HTR-8/SVneo (cell line): ENCODE measurements around the gene LMX1A.

Experiments
- DNase-seq: peaks from one replicate; pipeline ENCODE4 v3.0.0; 2011; ENCODE audit warnings: low spot score, mixed read lengths; ENCODE audit not compliant: insufficient read length
- FAIRE-seq: peaks from 2 replicates; lab custom pipeline; 2011; peaks lifted over from hg19 to GRCh38; lab: Jason Lieb, UNC

The LMX1A gene

DNA sequence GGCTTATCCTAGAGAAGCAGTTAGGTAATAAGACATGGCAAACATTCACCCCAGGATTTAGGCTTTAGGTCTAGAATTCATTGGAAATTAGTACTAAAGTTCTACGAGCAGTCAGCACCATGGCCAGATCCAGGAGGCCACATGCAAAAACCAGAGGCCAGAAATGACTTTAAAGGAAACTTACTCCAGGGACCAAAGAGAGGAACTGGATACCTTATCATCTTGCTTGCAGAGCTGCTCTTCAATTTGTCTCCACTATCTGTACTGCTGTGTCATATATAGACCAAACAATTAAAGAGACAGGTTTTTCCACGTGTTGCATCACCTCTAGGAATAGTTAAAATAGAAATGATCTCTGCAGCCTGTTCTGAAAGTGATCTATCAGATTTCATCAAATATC, 127.8 kb downstream of the LMX1A start:
- DNase-seq = no peak
- FAIRE-seq = no peak

DNA sequence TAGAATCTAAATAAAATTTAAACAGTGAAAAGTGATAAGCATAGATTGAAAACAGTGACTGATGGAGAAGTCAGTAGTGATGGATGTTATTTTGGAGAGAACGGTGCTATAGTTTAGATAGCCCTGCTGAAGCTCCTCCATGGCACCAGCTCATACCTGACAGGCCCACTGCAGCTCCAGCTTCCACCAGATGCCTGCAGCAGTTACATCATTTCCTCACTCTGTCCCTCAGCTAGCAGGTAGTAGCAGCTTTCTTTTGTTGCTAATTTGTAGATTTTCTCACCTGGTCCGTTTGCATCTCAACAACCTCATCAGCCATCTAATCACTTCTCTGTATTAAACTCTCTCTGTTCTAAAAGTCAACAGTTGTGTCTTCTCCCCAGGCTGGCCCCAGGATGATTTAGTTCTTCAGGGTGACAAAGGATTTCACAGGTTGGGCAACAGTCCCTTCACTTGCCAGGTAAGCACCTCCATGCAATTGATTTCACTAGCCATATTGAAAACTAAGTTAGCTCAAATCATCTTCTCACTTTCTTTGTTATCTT, 128.3 kb downstream of the LMX1A start:
- no peak for FAIRE-seq
- no peak for DNase-seq

DNA sequence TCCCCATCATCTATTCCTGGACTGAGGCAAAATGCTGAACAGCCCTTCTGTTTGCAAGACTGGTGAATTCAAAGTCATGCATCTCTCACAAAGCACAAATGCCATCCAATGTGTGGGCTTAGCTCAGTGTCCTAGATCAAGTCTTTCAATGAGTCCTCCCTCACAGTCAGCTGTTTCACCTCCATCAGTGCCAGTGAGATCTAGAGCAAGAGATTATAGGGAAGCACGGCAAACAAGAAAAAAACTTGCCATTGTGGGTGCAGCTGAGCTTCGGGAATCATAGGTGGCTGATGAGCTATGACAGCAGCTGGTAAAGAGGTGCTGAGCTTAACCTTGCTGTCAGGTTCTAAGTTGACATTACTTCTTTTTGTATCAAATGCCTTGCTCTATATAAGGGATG, 130.2 kb downstream of the LMX1A start:
- DNase-seq (no peak), FAIRE-seq (no peak)

DNA sequence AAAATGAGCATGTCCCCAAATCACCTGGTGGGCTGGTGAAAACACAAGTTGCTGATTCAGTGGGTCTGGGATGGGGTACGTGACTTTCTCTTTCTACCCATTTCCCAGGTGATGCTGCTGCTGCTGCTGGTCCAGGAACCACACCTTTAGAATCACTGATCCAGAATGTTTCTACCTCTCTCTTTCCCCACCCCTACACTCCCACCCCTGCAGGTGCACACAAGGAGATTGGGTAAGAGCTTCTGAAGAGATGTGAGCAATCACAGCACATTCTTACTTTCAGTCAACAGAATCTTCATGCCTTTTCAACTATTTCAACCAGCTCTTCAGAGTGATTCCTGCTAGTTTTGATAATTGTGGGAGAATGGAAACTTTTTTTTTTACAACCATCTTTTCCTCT, 130.9 kb downstream of the LMX1A start:
- DNase-seq = no peak
- no peak for FAIRE-seq

DNA sequence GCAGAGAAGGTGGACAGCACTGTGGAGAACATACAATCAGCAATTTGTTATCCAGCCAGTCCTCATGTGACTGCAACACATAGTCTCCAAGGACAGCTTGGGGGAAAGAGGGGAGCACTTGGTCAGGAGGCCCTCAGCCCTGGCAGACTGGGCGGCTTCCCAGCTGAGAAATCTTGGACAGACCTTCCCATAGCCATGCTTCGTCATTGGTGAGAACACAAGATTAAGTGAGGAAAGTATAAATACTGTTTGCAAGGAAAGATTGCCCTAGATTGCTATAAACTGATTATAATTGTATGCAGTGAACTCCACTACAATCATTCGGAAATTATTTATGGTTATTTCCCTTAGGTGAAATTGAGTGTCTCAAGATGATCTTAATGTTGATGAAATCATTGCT, 131.5 kb downstream of the LMX1A start:
- FAIRE-seq = no peak

DNA sequence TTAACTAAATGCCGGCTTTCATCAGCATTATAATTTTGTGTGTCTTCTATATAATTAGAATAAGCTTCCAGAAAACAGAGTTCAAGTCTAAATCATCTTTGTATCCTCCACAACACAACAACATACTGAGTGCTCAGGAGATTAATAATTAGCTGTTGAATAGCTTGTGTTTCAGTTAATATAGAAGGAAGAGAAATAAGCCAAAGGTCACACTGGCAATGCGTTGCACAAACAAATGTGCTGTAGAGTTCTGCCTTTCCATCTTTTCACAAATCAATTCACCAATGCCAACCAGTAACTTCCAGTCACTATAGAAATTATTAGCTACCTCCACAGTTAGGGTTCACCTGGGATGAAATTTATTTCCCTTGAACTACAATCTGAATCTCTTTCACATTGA, 132.0 kb downstream of the LMX1A start:
- FAIRE-seq = no peak
- no peak for DNase-seq

More for the DNA sequence above, 131.5 kb downstream of the LMX1A start:
- no peak for DNase-seq

DNA sequence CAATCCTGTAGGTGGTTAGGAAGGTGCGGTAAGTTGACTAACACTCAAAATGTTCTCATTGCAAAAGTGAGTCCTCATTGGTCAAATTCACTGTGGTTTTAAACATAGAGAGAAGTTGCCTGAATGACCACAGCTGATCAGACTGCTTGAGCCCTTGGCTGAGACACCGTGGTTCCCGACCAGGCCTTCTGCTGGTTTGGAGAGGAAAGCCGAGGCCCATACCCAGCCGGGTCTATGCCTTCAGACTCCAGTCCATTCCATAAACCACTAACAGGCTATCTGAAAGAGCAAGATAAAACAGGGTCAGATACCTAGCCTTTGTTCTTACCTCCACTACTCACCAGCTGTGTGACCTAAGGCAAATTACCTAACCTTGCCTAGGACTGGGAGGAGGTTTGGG, 133.9 kb downstream of the LMX1A start:
- DNase-seq = no peak
- FAIRE-seq = no peak

DNA sequence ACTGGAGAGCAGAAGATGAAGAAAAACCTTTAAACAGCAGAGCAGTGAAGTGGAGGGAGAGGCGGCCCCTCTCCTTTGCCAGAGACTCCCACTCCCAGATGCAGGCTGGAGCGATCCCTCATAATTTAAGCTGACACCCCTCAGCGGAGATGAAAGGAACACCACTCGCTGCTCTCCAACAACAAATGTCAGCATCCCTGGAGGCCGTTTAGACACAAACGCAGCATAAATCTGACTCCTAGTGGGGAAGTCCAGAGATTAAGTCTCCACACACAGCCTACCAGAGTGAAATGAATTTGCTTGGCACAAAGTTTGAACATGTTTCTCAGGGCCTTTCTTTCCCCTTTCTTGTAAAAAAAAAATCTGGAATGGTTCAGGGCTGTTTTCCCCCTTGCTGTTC, 137.8 kb downstream of the LMX1A start:
- DNase-seq = no peak
- no peak for FAIRE-seq

DNA sequence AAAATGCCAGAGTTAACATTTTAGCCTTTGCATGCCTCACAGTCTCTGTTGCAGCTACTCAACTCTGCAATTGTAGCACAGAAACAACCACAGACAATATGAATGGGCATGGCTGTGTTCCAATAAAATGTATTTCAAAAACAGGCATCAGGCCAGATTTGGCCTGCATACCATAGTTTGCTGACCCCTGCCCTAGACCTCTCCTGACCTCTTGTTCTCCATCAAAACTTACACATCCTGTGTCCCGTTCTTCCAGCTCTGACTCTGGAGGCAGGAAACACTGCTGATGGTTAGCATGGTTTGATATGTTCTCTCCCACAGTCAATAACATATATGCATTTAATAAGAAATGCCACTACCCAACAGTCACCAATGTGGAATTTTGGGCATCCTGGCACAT, 138.6 kb downstream of the LMX1A start:
- DNase-seq (no peak), FAIRE-seq (no peak)

DNA sequence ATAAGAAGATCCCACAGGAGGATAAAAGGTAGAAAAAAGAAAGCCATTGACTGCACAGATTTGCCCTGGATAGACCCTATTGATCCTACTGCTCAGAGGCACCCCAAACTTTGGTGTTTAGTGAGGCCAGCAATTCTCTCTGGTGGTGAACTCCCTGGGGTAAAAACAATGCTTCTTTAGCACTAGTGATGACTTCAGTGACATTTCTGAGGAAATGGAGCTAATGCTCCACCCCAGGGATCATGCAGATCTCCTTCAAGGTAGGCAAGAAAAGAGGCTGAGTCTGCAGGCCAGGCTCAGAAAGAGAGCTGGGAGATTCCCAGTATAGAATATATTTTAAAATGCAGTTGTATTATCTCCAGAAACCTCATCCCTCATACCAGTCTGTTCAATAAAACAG, 140.3 kb downstream of the LMX1A start:
- DNase-seq (no peak), FAIRE-seq (no peak)

DNA sequence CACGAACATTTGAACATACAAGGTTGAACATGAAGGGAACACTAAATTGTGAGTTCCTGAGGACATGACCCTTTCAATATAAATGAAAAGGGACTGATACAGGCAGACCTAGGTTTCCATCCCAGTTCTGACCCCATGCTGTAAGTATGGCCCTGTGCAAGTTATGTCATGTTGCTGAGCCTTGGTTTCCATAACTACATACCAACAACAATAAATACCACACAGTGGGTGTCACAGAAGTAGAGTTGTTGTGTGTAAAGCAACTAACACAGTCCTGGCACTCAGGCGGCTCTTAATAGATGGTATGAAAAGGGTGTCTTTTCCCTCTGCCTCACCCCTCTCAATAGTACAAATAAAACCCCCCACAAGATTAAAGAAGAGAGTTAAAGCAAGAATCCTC, 140.8 kb downstream of the LMX1A start:
- DNase-seq = no peak
- FAIRE-seq = no peak

DNA sequence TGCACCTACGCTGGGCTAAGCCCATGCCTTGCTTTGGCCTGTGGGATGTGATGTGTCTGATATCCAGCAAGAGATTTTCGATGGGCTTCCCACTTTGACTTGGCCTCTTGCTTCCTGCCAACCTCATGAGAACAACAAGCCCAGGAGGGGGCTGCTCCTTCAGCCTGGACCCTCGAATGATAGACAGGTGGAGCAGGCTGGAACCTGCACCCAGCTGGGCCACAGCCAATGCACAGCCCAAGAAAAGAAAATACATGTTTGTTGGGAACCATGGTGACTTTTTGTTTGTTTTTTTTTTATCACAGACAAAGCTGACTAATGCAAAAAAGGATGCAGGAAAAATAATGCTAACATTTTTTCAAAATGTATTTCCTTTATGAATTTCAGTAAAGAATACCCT, 144.3 kb downstream of the LMX1A start:
- DNase-seq = no peak
- no peak for FAIRE-seq

DNA sequence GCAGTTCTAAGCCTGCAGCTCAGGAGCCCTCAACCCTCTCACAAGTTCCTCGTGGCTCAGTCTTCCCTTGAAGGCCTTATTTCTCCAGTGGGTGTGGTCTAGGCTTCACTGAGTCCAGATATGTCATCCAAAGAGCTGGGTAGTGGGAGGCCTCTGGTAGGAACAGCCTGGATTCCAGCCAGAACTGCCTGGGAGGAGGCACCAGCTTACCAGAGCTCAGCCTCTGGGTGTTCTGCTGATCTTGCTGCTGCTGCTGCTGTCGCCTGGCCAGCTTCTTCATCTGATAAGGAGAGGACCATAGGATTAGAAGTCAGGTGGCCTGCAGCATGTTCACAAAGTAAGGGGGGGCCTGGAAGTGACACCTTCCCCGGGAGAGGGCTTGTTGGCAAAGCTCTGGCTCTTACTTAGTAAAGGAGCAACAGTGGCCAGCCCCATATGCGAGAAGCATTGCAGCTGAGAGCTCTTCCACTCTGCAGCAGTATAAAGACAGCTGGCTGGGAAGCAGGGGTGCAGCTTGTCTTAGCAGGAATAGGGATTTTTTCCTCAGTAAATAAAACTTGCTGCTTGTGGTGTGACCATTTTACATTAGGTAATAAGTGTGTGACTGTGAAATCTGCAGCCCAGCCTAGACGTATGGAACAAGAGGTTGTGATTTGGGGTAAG, 148.5 kb downstream of the LMX1A start:
- no peak for DNase-seq
- no peak for FAIRE-seq

DNA sequence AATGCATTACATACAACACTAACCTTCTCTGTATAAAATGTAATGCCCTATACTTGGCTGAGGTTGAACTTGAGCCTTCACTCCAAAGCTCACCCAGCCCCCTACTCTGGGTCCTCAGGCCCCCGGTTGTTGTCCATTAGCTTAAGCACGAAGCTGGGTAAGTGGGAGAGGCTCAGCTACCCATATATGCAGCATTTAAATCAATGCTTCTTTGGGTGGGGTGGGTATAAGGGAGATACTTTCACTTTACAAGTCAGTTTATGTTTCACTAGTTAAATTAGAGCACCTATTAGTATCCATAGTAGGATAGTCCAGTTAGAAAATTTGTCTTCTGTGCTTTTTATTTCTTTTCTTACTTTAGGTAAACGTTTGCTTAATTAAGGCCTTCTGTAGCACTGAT, 151.4 kb downstream of the LMX1A start:
- FAIRE-seq = no peak
- no peak for DNase-seq

DNA sequence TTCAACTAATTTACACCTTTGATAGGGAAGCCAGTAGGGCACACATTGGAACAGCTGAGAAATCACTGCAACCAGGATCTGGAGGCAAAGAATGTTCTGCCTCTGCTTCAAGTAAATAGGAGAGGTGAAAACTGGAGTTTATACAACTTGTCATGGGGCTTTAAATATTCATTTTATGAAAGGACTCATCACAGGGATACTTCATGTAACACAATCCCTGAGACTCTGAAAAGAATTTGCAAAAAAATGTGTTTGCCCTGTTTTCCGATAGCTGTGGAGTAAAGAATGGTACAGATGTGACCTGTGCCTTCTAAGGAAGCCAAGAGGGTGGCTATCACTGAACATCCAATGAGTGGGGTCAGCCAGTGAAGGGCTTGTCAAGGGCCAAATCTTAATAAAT, 152.0 kb downstream of the LMX1A start:
- FAIRE-seq (no peak), DNase-seq (no peak)

DNA sequence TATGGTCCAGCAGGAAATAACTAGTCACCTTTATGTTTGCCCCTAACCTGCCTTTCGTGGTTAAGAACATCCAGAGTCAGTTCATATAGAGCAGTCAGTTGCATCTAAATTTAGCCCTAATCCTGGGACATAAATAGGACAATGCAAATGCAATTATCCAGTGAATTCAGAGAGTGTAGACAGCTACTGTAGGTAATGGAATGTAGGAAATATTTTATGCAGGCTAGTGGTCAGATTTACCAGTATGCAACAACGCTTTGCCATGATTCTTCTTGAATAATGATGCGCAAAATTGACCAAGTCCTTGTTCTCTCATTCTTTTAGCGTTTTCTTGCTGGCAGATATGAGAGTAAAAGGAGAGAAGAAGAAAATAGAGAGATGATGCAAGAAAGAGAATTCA, 165.4 kb downstream of the LMX1A start:
- DNase-seq (no peak), FAIRE-seq (no peak)

DNA sequence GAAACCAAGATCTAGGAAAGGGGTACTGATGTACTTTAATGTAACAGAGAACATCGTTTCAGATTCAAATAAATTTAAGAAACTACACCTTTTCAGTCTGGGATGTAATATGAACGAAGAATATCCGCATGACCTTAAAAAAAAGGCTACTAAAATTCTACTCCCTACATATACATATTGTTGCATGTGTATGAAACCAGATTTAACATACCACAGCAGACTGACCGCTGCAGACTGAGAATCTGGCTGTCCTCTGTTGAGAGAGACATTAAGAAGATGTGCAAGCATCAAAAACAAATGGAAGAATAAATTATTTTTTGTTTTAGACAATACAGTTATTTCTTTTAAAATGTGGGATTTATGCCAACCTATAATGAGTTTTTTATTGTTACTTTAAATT, 166.6 kb downstream of the LMX1A start:
- DNase-seq (no peak), FAIRE-seq (no peak)

DNA sequence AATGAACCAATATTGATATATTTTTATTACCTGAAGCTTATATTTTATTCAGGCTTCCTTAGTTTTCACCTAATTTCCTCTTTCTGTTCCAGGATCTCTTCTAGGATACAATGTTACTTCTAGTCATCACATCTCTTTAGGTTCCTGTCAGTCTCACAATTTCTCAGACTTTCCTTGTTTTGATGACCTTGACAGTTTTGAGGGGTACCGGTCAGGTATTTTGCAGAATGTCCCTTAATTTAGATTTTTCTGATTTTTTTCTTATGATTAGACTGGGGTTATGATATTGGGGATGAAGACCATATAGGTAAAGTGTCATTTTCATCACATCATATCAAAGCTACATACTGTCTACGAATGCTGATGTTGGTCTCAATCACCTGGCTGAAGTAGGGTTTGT, 167.5 kb downstream of the LMX1A start:
- FAIRE-seq (no peak), DNase-seq (no peak)

DNA sequence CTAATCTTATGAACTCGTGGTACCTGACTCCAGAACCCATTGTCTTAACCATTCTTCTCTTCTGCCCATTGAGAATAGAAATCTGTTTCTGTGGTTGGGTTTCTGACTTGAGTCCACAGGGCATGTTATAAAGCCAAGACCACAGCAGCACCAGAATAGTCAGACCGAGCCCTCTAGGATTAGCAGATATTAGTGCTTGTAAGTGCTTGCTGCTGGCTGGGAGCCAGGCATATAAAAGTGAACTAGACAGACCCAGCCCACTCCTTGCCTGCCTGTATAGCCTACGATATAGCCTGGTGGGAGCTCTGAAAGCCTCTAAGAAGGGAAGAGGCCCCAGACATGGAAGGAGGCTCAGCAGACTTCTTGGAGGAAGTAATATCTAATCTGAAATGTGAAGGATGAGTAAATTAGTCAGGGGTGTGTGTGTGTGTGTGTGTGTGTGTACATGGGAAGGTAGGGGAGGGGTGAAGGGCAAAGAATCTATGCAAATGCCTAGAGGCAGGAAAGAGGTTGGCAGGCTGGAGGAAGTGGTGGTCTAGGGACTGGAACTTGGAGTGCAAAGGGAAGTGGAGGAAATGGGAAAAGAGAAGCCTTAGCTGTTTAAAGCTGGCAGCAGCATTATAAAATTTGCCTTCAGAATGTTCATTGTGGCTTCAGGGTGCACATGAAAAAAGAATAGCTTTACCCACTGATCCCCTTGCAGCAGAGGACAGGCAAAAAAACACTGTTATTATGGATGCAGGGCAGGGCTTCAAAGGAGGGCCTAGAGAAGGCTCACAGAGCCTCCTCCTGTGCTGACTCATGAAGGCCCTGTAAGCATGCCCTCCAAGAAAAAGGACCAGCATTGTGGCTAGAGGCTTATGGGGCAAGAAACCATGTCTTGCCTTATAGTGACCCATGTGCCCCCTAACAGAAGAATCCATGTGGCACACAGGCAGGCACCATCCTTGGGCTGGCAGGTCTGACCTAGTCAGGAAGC, 169.2 kb downstream of the LMX1A start:
- FAIRE-seq = no peak
- no peak for DNase-seq

DNA sequence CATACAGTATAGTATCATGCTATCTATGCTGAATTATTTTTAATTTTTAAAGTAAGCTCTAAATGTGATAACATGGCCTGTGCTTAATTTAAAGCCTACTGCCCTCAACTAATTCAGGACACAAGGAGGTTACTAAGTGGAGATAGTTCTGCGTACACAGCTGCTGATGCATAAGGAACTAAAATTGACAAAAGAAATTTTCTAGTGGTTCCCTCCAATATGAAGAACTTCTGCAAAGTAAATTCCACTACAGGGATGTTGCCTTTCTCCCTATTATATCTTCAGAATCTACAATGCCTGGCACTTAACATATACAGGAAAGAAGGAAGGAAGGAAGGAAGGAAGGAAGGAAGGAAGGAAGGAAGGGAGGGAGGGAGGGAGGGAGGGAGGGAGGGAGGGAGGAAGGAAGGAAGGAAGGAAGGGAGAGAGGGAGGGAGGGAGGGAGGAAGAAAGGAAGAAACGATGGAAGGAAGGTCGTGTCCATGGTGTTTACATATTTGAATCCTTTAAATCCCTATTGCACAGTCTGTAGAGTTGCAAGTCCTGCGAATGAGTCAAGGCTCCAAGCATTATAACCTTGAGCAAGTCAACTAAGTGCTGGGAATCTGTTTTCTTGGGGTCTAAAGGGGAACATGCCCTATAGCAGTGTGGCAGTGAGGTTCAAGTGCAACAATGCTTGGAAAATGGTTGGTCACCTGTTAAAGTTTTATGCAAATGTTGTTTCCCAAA, 171.2 kb downstream of the LMX1A start:
- FAIRE-seq (no peak), DNase-seq (no peak)

DNA sequence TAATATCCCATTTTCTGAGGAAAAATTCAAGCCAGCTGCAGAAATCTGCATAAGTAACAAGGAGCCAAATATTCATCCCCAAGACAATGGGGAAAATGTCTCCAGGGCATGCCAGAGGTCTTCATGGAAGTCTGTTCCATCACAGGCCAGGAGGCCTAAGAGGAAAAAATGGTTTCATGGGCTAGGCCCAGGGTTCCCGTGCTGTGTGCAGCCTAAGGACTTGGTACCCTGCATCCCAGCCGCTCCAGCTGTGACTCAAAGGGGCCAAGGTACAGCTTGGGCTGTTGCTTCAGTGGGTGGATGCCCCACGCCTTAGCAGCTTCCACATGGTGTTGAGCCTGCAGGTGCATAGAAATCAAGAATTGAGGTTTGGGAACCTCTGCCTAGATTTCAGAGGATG, 173.5 kb downstream of the LMX1A start:
- FAIRE-seq = no peak
- no peak for DNase-seq
